Measurements from ENCODE around the gene DRD1. TPM values are rescaled to one million over a fixed set of nuclear protein-coding genes. Genes with fewer than 3 reads are reported as not detected.

DRD1 gene
- total RNA-seq, 1 donor from 2014 or later = not detected

Other genes with a start within 250 kb of the DRD1 start
- gene SFXN1, start 34.4 kb upstream of the DRD1 start, total RNA-seq = 55.4 and 56.9 TPM in 2 replicates
- gene HRH2, start 213.9 kb upstream of the DRD1 start, total RNA-seq = 1.1 and 2.7 TPM in 2 replicates